Activated CD8-positive, alpha-beta T cell treated with anti-CD3 and anti-CD28 coated beads, Interleukin-2, amount 10 ng/mL, durations not matched to agents 7 days and 5 days (primary cell): ENCODE measurements around the gene TNS1. TPM values are rescaled to one million over a fixed set of nuclear protein-coding genes. Genes with fewer than 3 reads are reported as not detected.

ENCODE experiments used
- ATAC-seq: fragments of 150-1000 bp; cut with Tn5 transposase; one replicate; pipeline ENCODE4 v1.10.0; 2021; ENCODE audit warnings: moderate library complexity
- CTCF ChIA-PET: fragments of 350-600 bp; sonication (Branson Sonifier 250); formaldehyde crosslinking; loops from one replicate; lab custom pipeline; 2021; ENCODE audit warnings: antibody characterized with exemption; lab: Charles Lee
- POLR2A ChIA-PET: fragments of 350-600 bp; sonication (Branson Sonifier 250); formaldehyde crosslinking; loops from one replicate; lab custom pipeline; 2021; ENCODE audit warnings: antibody characterized with exemption; lab: Charles Lee
- DNase-seq: peaks from one replicate; pipeline ENCODE4 v3.0.0-alpha.2; 2020
- H3K27ac Mint-ChIP-seq: one replicate; pipeline ENCODE4 v1.8.0; 2021; ENCODE audit warnings: mild to moderate bottlenecking, mixed read lengths
- H3K27me3 Mint-ChIP-seq: one replicate; pipeline ENCODE4 v1.8.0; 2021; ENCODE audit warnings: low read depth, mixed read lengths
- H3K36me3 Mint-ChIP-seq: one replicate; pipeline ENCODE4 v1.8.0; 2021; ENCODE audit warnings: low read depth, mixed read lengths
- H3K4me1 Mint-ChIP-seq: one replicate; pipeline ENCODE4 v1.8.0; 2021; ENCODE audit warnings: low read depth, mixed read lengths
- H3K4me3 Mint-ChIP-seq: one replicate; pipeline ENCODE4 v1.8.0; 2021; ENCODE audit warnings: mild to moderate bottlenecking, mixed read lengths
- H3K9me3 Mint-ChIP-seq: one replicate; pipeline ENCODE4 v1.8.0; 2022; ENCODE audit warnings: mixed read lengths; ENCODE audit not compliant: insufficient read depth
- total RNA-seq, 2 experiments: library from RNA; stranded (reverse); gene quantifications; one replicate each; pipeline ENCODE4 v1.2.3, GENCODE V29; 2021

TNS1 gene
- total RNA-seq, 2 experiments from 2014 or later, result 28.9 to 29.8 TPM

- Mint-ChIP-seq H3K4me1 (no peaks in the 10 kb centered on the region), H3K4me3 (no peak overlapping the region), H3K27me3 (no peaks in the 10 kb centered on the region), H3K9me3 (no peaks in the 10 kb centered on the region), H3K36me3 (no peaks in the 10 kb centered on the region), H3K27ac (no peak overlapping the region)
- ChIA-PET CTCF (no interaction called here), POLR2A (no interaction called here)
- DNase-seq (no peak), ATAC-seq (no peak)
These were observed 155.0 kb downstream of the TNS1 start for GRCh38 chr2:217847552-217848350.

GRCh38 chr2:217847115-217847514 lies 155.7 kb downstream of the TNS1 start:
- no peak for ATAC-seq
- Mint-ChIP-seq H3K4me3 (no peak overlapping the region), H3K36me3 (no peaks in the 10 kb centered on the region), H3K9me3 (no peaks in the 10 kb centered on the region), H3K4me1 (no peaks in the 10 kb centered on the region), H3K27ac (no peak overlapping the region), H3K27me3 (no peaks in the 10 kb centered on the region)
- CTCF ChIA-PET, result interaction anchor here (1.3 kb wide), 1 partner anchor 61 kb away, joined by 5 read pairs; no protein-coding TSS in a partner anchor
- POLR2A ChIA-PET, result no interaction called here
- DNase-seq, result no peak

GRCh38 chr2:217846321-217846743 lies 156.5 kb downstream of the TNS1 start:
- ATAC-seq (no peak), DNase-seq (no peak)
- ChIA-PET POLR2A (no interaction called here), CTCF (interaction anchor here (1.3 kb wide), 1 partner anchor 60 kb away, joined by 5 read pairs; no protein-coding TSS in a partner anchor)
- H3K4me1 Mint-ChIP-seq, result no peaks in the 10 kb centered on the region
- H3K27ac Mint-ChIP-seq, result no peak overlapping the region
- no peaks in the 10 kb centered on the region for H3K36me3 Mint-ChIP-seq
- H3K9me3 Mint-ChIP-seq, result no peaks in the 10 kb centered on the region
- H3K27me3 Mint-ChIP-seq, result no peaks in the 10 kb centered on the region
- H3K4me3 Mint-ChIP-seq, result no peak overlapping the region

GRCh38 chr2:217845301-217845700 lies 157.5 kb downstream of the TNS1 start:
- POLR2A ChIA-PET, result no interaction called here
- ATAC-seq (no peak), DNase-seq (no peak)
- Mint-ChIP-seq H3K4me1 (no peaks in the 10 kb centered on the region), H3K27ac (no peak overlapping the region), H3K4me3 (no peak overlapping the region), H3K27me3 (no peaks in the 10 kb centered on the region), H3K9me3 (no peaks in the 10 kb centered on the region), H3K36me3 (no peaks in the 10 kb centered on the region)
- CTCF ChIA-PET, result no interaction called here

- H3K9me3 Mint-ChIP-seq, result no peaks in the 10 kb centered on the region
- H3K4me3 Mint-ChIP-seq, result no peak overlapping the region
- H3K36me3 Mint-ChIP-seq, result no peaks in the 10 kb centered on the region
- ChIA-PET POLR2A (no interaction called here), CTCF (interaction anchor here (1.7 kb wide), 1 partner anchor 55 kb away, joined by 4 read pairs; no protein-coding TSS in a partner anchor)
- no peaks in the 10 kb centered on the region for H3K27me3 Mint-ChIP-seq
- H3K4me1 Mint-ChIP-seq, result no peaks in the 10 kb centered on the region
- H3K27ac Mint-ChIP-seq, result no peak overlapping the region
- ATAC-seq (no peak), DNase-seq (no peak)
These were observed 158.1 kb downstream of the TNS1 start for GRCh38 chr2:217844696-217845095.

- ChIA-PET CTCF (interaction anchor here (1.7 kb wide), 1 partner anchor 54 kb away, joined by 4 read pairs; no protein-coding TSS in a partner anchor), POLR2A (no interaction called here)
- H3K4me3 Mint-ChIP-seq, result no peak overlapping the region
These were observed 159.5 kb downstream of the TNS1 start for GRCh38 chr2:217843324-217843723.

GRCh38 chr2:217842017-217842416 lies 160.8 kb downstream of the TNS1 start:
- Mint-ChIP-seq H3K36me3 (no peaks in the 10 kb centered on the region), H3K27me3 (no peaks in the 10 kb centered on the region), H3K4me3 (no peak overlapping the region), H3K9me3 (no peaks in the 10 kb centered on the region), H3K27ac (no peak overlapping the region), H3K4me1 (no peaks in the 10 kb centered on the region)
- POLR2A ChIA-PET, result no interaction called here
- DNase-seq (no peak), ATAC-seq (no peak)
- CTCF ChIA-PET, result no interaction called here

More at GRCh38 chr2:217843324-217843723, 159.5 kb downstream of the TNS1 start:
- no peak for ATAC-seq
- Mint-ChIP-seq H3K27ac (no peak overlapping the region), H3K4me1 (no peaks in the 10 kb centered on the region), H3K36me3 (no peaks in the 10 kb centered on the region), H3K9me3 (no peaks in the 10 kb centered on the region), H3K27me3 (no peaks in the 10 kb centered on the region)
- no peak for DNase-seq

GRCh38 chr2:217840522-217840921 lies 162.3 kb downstream of the TNS1 start:
- Mint-ChIP-seq H3K27me3 (no peaks in the 10 kb centered on the region), H3K4me3 (no peak overlapping the region), H3K27ac (no peak overlapping the region), H3K36me3 (no peaks in the 10 kb centered on the region), H3K4me1 (no peaks in the 10 kb centered on the region), H3K9me3 (no peaks in the 10 kb centered on the region)
- DNase-seq, result no peak
- ChIA-PET CTCF (no interaction called here), POLR2A (no interaction called here)
- ATAC-seq, result no peak

- ChIA-PET CTCF (no interaction called here), POLR2A (no interaction called here)
- no peaks in the 10 kb centered on the region for H3K4me1 Mint-ChIP-seq
- DNase-seq (no peak), ATAC-seq (no peak)
- no peaks in the 10 kb centered on the region for H3K9me3 Mint-ChIP-seq
- no peaks in the 10 kb centered on the region for H3K36me3 Mint-ChIP-seq
- H3K27me3 Mint-ChIP-seq, result no peaks in the 10 kb centered on the region
- H3K27ac Mint-ChIP-seq, result no peak overlapping the region
- no peak overlapping the region for H3K4me3 Mint-ChIP-seq
These were observed 163.1 kb downstream of the TNS1 start for GRCh38 chr2:217839750-217840107.

GRCh38 chr2:217839073-217839749 lies 163.6 kb downstream of the TNS1 start:
- DNase-seq (no peak), ATAC-seq (no peak)
- Mint-ChIP-seq H3K27me3 (no peaks in the 10 kb centered on the region), H3K4me1 (no peaks in the 10 kb centered on the region), H3K27ac (no peak overlapping the region), H3K9me3 (no peaks in the 10 kb centered on the region), H3K4me3 (no peak overlapping the region), H3K36me3 (no peaks in the 10 kb centered on the region)
- ChIA-PET CTCF (no interaction called here), POLR2A (interaction anchor here (0.5 kb wide), 1 partner anchor 54 kb away, joined by 3 read pairs; no protein-coding TSS in a partner anchor)

- H3K27ac Mint-ChIP-seq, result no peak overlapping the region
- DNase-seq, result no peak
- no peaks in the 10 kb centered on the region for H3K9me3 Mint-ChIP-seq
- no peaks in the 10 kb centered on the region for H3K4me1 Mint-ChIP-seq
- no peaks in the 10 kb centered on the region for H3K36me3 Mint-ChIP-seq
- H3K4me3 Mint-ChIP-seq, result no peak overlapping the region
- no peak for ATAC-seq
- no peaks in the 10 kb centered on the region for H3K27me3 Mint-ChIP-seq
- POLR2A ChIA-PET, result interaction anchor here (0.5 kb wide), 1 partner anchor 53 kb away, joined by 3 read pairs; no protein-coding TSS in a partner anchor
- CTCF ChIA-PET, result no interaction called here
These were observed 164.4 kb downstream of the TNS1 start for GRCh38 chr2:217838409-217838831.

GRCh38 chr2:217837530-217837929 lies 165.3 kb downstream of the TNS1 start:
- no peaks in the 10 kb centered on the region for H3K9me3 Mint-ChIP-seq
- no peaks in the 10 kb centered on the region for H3K27me3 Mint-ChIP-seq
- ATAC-seq (no peak), DNase-seq (no peak)
- H3K4me3 Mint-ChIP-seq, result no peak overlapping the region
- ChIA-PET POLR2A (no interaction called here), CTCF (no interaction called here)
- no peaks in the 10 kb centered on the region for H3K4me1 Mint-ChIP-seq
- no peak overlapping the region for H3K27ac Mint-ChIP-seq
- no peaks in the 10 kb centered on the region for H3K36me3 Mint-ChIP-seq
